ENCODE measurements around the gene ENO3.

Gene ENO3

GRCh38 chr17:4937553-4937952 is 13.4 kb upstream of the ENO3 start:
- DNase-seq (ENCODE audit: low spot score) = no peak

DNA sequence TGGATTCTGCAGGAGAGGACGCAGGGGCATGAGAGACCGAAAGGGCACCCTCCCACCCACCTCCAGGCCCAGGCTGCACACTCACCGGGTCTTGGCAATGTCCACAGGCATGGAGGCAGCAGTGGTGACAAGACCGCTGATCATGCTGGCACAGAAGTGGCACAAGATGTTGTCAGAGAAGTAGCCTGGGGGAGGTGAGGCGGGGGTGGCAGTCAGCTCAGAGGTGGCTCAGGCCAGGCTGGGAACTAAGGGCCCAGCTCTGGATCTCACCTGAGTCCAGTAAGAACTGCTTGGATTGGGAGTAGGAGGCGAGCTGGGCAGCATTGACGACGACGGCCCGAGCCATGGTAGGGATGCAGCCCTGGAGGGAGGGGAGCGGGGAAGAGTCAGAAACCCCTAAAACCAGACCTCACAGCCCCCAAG is 12.8 kb upstream of the ENO3 start:
- DNase-seq (ENCODE audit: low spot score) = no peak

GRCh38 chr17:4938688-4939545 is 12.0 kb upstream of the ENO3 start:
- no peak for DNase-seq (ENCODE audit: low spot score)

- DNase-seq (ENCODE audit: low spot score) = no peak
Observed at GRCh38 chr17:4939546-4939795, 11.4 kb upstream of the ENO3 start.

GRCh38 chr17:4939796-4940554 is 10.9 kb upstream of the ENO3 start, which contains the start of the genes RNF167 and SLC25A11:
Gene RNF167, plus strand, starts transcription at chr17:4940268. Its CDS starts 642 bp downstream, at chr17:4940910.
Gene SLC25A11, minus strand, starts transcription at chr17:4940046. Its CDS starts 136 bp downstream, at chr17:4939910.
- DNase-seq (ENCODE audit: low spot score) = peak; percentile 99

- DNase-seq (ENCODE audit: low spot score) = peak; percentile 77
Observed at GRCh38 chr17:4940555-4941318, 10.2 kb upstream of the ENO3 start.

DNA sequence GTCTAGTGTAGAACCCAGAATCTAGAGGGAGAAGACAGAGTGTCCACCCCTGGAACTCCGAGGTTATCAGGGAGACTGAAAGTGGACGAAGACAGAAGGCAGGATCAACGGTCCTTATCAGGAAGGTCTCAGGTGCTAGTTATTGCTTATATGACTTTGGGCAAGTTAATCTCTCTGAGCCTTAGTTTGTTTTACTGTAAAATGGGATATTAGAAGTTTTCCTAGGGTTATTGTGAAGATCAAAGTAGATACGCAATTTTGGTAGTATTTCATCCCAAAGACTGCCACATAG is 9.7 kb upstream of the ENO3 start:
- DNase-seq (ENCODE audit: low spot score) = no peak

GRCh38 chr17:4942760-4943508 is 8.0 kb upstream of the ENO3 start:
- DNase-seq (ENCODE audit: low spot score) = no peak

DNA sequence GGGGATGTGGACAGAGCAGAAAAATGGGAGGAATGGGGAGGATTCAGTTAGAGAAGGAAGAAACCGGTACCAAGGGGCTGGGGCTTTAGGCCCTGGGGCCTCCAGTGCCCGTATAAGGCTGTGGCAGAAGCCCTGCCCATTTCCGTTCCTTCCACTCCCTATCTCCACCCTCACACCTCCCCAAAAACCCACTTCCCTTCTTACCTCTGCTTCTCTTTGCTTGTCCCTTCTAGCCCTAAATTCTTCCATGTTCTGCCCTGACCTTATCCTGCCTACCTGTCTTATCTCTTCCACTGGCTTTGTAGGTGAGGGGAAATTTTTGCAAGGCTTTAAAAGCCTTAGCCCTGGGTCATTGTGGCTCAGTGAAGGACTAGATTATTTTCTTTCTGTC is 6.8 kb upstream of the ENO3 start:
- DNase-seq (ENCODE audit: low spot score) = no peak

DNA sequence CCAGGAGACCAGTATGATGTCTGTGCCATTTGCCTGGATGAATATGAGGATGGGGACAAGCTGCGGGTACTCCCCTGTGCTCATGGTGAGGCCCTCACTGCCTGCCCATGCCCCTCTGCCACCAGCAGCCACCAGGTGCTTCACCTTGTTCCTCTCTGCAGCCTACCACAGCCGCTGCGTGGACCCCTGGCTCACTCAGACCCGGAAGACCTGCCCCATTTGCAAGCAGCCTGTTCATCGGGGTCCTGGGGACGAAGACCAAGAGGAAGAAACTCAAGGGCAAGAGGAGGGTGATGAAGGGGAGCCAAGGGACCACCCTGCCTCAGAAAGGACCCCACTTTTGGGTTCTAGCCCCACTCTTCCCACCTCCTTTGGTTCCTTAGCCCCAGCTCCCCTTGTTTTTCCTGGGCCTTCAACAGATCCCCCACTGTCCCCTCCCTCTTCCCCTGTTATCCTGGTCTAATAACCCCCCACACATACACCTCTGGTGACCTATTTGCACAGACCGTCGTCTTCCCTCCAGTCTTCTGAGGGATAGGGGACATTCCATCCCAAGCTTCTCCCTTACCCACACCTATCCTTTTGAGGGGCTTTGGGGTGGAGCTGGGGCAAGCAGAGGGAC is 6.3 kb upstream of the ENO3 start:
- no peak for DNase-seq (ENCODE audit: low spot score)

DNA sequence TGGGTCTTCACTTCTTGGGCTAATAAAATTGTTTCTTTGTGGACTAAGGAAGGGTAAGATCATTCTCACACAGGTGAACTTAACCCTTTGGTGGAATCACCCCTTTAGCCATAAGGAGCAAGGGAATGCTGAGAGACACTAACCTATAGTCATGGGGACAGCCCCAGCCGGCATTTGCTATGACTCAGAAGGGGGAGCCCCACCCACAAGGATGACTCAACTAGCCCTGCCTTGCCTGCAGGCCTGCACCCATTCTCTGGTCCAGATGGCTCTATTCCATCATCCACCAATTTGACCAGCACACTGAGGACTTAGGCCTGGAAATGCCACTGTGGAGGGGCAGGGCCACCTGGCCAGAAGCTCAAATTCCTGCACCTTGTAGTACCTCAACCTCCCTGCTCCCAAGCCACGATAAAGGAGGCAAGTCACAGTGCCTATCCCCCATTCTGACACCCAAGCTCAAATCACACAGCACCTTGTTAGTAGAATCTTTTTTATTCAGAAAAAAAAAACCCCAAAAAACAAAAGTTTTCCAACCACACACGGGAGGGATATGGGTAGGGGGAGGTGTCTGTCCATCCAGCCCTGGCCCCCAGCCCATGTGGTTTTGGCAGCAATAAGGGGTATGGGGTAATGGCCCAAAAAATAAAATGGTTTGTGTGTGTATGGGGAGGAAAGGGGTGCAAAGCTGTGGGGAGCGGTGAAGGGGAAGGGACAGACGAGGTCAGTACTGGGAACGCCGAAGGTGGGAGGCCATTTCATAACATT is 5.6 kb upstream of the ENO3 start:
- peak; percentile 94 for DNase-seq (ENCODE audit: low spot score)

- DNase-seq (ENCODE audit: low spot score) = no peak
Observed at GRCh38 chr17:4945944-4946280, 5.0 kb upstream of the ENO3 start.

DNA sequence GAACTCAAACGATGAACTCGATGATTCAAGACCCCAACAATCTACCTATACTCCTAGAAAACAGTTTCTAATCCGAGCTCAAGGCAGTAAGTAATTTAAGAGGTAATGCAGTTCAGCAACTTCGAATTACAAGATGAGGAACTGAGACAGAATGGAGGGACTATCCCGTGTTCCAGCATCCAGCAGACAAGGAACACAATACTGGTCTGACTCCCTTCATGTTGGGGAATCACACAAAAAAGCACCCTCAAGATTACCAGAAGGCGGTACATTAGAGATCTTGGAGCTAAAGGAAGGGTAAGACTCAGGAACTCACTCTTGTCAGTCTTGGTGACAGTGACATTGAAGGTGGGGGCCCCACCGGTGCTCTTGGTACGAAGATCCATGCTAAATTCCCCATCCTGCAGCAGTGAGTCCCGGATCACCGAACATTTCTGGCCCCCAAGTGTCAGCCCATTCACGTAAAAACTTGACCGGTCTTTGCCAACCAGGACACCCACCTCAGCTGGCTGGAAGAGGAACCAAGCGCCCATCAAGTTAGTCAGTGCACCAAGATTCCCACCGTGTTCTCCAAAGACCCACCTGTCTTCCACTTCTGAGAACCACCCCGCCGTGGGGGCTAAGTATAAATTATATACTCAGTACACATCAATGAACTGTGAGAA is 4.5 kb upstream of the ENO3 start:
- DNase-seq (ENCODE audit: low spot score) = no peak

DNA sequence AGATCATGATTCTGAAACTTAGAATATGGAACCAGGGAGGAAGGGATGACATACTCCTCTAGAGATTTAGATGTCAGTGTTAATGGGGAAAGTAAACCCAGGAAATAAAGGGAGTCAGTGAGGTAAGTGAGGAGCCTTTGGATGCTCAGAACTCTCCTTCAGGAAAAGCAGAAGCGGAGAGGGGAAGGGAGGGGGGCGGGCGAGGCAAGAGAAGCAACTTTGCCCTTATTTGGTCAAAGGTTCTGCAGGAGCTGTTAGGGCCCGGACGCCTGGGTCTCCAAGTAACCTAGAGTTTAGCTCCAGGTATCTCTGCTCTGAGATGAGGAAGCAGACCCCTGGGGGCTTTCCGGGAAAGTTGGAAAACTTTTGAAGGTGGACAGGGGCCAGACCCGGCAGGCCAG is 3.9 kb upstream of the ENO3 start:
- DNase-seq (ENCODE audit: low spot score) = no peak

- peak; percentile 40 for DNase-seq (ENCODE audit: low spot score)
Observed at GRCh38 chr17:4947411-4948165, 3.3 kb upstream of the ENO3 start.

DNA sequence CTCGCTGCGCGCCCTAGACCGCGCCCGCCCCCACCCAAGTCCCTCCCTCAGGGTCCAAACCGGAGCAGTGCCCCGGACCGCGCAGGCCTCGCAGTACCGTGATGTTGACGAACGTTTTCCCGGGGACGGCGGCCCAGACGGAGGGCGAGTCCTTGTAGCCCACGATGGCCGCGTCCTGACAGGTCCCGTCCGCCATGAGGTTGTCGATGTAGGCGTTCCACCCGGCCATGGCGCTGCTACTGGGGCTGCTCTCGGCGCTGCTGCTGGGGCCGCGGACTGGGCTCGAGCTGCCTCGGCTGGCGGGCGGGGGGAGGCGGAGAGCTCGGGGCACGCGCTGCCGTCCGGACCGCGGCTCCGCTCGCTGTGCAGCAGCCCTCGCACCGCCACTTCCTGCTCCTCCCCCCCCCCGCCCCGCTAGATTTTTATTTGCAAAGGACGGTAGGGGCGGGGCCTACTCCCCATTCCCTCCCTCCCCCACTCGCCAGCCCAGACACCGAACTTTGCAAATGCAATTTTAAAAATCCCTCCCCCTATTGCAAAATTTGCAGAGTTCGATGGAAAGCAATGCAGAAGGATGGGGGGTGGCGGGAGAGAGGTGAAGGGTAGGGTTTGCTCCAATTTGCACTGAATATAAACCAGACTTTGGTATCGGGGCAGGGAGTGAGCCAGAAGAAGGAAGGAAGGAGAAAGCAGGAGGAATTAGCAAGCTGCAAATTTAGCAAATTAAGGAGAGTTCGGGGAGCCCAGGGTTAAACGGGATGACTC is 2.6 kb upstream of the ENO3 start, which contains the start of gene PFN1:
TSS of gene PFN1 (minus strand) at position 365 of the 765 bp plus-strand sequence. CDS start at position 229, 136 bp downstream.
- DNase-seq (ENCODE audit: low spot score) = peak; percentile 91

DNA sequence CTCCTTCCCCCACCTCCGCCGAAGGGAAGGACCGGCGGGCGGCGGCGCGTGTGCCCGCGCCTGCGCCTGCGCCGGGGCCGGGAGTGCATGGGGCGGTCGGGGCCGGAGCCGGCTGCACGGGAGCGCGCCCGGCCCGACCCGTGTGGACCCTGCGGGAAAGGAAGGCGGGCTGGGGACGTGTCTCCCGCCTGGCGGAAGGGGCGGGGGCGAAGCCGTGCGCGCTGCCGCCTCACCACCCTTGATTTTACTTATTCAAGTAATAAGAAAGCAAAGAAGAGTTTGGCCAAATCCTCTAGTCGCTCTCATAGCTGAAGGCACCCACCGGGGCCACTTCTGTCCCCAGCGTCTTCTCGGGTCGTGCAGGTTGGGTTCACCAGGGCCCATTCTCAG is 2.0 kb upstream of the ENO3 start:
- peak; percentile 95 for DNase-seq (ENCODE audit: low spot score)

- peak; percentile 20 for DNase-seq (ENCODE audit: low spot score)
Observed at GRCh38 chr17:4949321-4950074, 1.4 kb upstream of the ENO3 start.
